Activated gamma-delta T cell treated with anti-CD3 and anti-CD28 coated beads, Interleukin-2, amount 50 U/mL, for 16 hours (primary cell): ENCODE measurements around the gene DYSF.

Experiments used
- DNase-seq: peaks from one replicate; pipeline ENCODE4 v3.0.0-alpha.2; 2020; ENCODE audit warnings: low read depth

The DYSF gene

GRCh38 chr2:71730785-71731383 lies 277.5 kb downstream of the DYSF start:
- DNase-seq = no peak

- DNase-seq = no peak
Measured at GRCh38 chr2:71734620-71735019, 281.3 kb downstream of the DYSF start.

- DNase-seq = no peak
Measured at GRCh38 chr2:71735676-71736075, 282.3 kb downstream of the DYSF start.
